GM04503 (cell line): ENCODE results near the gene HRH1.
A peak's percentile ranks its signal among the peaks of the same experiment; 100 is the strongest.
"Not testable (repeated sequence)": the region's sequence is repeated elsewhere in the genome, so short reads cannot be mapped to it uniquely, and the experiment has no call there.

Source experiments
- DNase-seq: peaks from one replicate; pipeline ENCODE4 v3.0.0-alpha.2; 2012; ENCODE audit warnings: low read depth

The HRH1 gene

DNA sequence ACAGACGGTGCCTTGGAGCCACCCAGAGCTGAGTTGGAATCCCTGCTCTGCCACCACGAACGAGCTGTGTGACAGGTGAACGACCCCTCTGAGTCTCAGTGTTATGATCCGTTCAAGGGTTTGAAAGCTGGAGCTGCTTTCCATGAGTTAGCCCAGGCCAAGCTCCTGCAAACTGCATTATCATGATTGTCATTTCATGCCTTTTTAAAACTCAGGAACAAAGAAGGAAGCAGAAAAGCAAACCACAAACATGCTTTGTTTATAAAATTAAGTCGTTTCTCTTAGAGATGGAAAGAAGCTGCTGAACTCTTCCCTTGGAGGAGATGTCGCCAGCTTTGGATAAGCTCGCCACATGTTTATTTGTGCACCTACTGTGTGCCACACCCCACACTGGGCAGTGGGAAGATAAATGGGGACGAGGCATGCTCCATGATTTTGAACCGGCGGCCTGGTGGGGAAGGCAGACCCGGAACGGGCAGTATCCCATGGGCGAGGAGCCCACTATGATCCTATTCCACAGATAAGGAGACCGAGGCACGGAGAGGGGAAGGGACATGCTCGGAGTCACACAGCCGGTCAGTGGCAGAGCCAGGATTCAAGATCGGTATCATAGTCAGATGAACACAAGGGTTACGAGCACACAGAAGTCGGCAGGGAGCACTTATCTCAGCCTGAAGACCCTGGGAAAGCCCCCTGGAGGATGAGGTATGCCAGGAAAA is 15.9 kb downstream of the HRH1 start:
- DNase-seq = no peak

DNA sequence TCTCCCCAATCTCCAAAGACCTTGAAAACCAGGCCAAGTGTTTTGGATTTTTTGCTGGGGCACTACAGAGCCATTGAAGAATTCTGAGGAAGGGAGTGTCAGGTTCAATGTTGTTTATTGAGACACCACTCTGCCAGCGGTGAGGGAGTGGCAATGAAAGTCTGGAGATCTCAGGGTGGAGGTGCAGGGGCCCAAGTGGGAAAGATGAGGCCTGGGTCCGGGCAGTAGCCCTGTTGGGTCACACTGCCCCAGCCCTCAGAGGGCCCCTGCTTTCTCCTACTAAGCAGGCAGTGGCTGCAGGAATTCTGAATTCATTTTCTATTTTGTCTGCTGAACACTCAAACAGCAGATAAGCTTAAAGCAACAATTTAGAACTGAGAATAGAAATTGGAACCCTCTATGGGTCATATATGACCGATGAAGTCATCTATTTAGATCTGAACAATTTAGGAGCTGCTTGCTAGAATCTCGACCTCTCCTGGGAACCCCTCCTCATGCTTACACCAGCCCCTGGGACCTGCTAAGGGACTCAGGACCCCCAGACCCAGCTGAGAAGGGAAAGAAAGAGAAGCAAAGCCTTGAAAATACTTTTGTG is 17.9 kb downstream of the HRH1 start:
- no peak for DNase-seq

DNA sequence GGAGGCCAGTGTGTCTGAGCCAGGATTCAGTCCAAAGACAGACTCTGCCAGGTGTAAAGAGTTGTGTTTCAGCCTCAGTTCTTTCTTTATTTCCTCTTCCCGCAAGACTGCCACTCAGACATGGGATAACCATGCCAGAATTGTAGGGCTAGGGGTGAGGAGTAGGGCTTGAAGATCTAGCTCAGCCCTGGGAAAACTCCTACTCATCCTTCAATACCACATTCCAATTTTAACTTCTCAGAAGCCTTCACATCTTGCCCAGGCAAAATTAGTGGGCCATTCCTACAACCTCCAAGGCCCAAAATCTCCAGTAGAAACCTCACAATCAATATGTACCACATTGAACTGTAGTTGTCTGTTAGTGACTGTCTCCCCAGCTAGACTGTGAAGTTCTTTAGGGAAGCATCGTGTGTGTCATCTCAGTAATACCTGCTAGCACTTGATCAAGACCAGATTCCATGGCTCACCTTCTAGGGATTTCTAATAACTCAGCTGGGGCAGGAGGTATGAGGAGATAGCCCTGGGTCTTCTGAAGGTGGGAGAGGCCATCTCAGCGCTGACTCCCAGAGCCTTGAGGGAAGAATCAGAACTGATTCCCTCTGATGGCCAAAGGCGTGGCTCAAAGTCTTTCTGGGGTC is 19.7 kb downstream of the HRH1 start:
- no peak for DNase-seq

DNA sequence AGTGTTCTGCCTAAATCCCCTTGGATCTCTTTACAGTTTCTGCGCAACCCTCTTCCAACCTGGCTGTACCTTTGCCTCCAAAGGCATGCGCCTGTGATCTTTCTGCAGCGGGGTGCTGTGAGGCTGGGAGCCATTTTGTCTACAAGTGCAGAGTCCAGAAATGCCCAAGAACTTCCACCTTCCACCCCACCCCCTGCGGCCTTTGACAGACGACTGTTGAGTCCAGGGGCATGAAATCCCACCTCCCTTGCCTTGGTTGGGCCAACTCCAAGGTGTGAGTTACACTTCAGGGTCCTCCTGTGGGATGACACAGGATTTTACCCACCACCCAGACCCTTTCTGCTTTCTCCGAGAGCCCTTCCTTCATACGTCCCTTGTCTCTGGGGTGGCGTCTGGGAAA is 24.1 kb downstream of the HRH1 start:
- no peak for DNase-seq

DNA sequence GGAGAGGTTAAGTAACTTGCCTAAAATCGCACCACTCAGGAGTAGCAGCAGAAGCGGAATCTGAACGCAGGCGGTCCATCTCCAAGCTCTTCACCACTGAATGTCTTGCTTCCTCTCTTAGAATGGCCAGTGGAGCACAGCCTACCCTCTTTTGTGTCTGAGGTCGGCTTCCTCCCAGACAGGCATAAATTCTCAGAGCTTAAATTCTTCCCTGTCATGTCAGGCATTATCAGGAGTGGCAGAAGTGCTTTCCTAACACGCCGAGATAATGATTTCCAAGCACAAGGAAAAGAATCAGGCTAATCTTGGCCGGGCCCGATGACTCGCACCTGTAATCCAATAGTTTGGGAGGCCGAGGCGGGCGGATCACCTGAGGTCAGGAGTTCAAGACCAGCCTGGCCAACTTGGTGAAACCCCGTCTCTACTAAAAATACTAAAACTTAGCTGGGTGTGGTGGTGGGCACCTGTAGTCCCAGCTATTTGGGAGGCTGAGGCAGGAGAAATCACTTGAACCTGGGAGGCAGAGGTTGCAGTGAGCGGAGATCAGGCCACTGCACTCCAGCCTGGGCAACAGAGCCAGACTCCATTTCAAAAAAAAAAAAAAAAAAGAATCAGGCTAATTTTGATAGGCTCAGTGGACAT is 30.2 kb downstream of the HRH1 start:
- not testable (repeated sequence) for DNase-seq

DNA sequence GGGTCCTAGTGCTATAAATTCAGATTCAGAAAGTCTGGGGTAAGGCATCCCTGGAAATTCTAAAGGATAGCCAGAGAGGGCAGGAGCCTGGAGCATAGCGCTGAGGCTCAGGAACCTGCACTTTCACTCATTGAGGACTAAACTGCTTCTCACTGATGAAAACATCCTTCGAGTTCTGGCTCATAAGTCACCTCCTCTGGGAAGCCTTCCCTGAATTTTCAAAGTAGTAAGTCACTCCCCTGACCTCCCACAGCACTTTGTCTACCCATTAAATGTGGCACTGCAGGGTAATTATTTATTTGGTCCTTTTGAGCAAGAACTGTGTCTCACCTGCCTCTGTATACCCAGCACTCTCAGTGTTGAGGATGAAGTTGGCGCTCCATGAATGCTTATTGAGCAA is 30.9 kb downstream of the HRH1 start:
- no peak for DNase-seq

DNA sequence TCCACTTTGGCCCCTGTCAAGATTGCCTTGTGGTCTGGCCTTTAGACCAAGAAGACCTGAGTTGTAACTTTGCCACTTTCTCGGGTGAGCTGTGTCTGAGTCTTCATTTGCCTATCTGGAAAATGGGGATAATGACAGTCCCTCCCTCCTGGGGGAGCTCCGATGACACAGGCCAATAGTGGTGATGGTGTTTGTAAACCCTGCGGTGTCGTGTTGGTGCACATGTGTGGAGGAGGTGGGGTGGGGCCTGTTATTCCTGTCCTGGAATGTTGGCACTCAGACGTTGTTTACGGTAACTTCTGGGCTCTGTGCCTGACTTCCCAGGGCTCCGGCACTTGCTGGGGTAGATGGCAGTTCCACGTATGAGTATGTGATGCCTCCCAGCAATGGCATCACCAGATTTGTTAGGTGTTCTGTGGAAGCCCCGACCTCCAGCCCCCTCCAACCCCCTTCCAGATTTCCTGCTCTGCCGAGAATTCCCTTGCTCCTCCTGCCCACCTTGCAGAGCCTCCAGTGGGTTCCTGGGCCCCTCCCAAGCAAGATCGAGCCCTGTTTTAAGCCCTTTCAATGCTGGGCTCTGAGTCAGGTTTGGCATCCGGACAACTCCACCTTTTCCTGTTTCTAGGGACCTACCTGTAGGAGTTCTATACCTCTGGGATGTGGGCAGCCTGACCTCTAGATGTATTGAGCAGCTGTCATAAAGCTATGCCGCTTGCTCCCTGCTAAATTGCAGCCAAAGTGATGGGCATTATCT is 31.4 kb downstream of the HRH1 start:
- peak; percentile 91 for DNase-seq

DNA sequence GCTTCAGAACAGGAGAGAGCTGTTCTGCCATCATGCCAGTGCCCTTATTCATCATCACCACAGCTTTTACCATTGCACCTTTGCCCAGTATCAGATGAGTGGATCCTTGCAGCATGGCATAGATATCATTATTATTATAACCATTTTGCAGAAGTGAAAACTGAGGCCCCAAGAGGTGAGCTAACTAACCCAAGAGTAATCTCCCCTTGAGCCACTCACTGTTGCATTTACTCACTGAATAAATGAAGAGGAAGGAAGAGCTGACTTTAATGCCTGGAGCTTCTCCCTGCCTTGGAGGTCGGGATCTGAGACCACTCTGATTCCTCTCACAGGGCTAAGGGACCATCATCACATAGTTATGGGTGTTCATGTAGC is 32.0 kb downstream of the HRH1 start:
- DNase-seq = no peak

DNA sequence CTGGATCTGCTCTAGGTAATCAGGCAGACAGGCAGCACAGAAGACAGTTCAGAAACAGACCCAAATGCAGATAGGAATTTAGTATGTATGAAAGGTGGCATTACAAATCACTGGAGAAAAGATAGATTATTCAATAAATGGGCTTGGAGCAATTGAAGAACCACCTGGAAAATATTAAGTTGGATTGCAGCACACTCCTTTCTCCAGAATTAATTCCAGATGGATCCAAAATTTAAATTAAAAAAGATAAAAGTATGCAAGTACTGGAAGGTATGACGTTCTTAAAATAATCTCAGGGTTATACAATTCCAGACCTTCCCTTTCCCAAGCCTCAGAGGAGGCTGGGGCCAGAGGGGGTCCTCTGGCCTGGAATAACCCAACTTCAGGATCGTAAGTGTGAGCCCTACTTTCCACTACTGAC is 32.5 kb downstream of the HRH1 start:
- no peak for DNase-seq

DNA sequence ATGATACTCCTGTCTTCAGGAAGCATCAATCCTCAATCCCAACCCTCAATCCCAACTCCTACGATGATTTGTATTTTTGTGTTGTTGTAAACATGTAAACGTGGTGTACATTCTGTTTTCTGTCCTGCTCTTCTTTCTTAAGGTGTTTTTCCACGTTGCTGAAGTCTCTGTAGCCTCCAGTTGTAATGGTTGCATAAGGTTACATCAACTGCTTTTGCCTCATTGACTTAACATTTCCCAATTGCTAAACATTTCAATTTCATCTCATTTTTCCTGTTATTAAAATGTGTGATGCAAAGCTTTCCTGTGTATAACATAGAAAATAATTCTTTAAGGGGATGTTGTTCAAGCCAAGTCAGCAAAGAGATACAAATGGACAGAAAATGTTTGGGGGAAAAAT is 33.4 kb downstream of the HRH1 start:
- DNase-seq = no peak

DNA sequence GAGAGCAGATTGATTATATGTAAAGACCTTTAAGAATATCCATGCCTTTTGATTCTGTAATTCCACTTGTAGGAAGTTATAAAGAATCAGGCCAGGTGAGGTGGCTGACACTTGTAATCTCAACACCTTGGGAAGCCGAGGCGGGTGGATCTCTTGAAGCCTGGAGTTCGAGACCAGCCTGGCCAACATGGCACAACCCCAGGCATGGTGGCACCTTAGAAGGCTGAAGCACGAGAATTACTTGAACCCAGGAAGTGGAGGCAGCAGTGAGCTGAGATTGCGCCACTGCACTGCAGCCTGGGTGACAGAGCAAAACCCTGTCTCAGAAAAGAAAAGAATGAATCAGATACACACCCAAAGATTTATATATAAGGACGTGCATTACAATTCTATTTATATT is 33.9 kb downstream of the HRH1 start:
- DNase-seq = no peak

DNA sequence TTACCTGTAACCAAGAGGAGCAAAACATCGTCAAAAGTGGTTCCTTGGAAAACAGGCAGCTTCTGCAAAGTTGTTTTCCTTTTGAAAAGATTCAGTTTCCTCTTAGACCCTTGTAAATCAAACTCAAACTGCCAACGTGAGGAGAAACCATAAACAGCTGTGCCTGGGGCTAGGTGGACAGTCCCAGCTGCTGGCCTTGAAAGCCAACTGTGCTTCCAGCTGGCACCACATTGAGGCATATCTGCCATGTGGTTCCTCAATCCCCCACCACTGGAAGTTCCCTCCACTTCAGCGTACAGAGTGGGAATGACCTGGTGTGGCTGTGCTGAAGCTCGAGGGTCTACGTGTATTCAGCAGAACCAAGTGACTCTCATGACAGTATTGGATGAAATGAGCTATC is 40.9 kb downstream of the HRH1 start:
- no peak for DNase-seq

DNA sequence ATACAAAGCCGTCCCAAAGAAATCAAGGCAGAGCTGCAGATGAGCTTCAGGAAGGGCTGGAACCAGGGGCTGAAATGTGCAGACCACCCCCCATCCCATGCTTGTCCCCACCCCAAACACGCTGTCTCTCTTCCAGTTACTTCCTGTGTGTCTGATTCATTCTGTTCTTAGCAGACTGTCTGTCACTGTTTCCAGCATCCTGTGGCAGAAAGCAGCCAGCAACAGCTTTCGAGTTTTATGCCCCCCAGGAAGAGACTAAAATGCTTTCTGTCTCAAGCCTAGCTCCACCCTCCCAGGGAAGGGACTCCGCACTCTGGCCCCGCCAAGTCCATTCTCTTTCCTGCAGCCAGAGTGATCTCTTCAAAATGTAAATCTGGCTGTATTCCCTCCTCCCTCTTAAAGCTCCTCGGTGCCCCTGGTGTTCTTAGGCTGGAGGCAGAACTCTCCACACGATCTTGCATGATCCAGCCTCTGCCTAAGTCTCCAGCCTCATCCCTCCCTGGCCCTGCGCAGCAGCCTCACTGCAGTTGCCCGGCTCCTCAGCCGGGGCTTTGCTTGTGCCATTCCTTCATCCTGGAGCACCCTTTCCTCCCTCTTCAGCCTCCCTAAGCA is 41.5 kb downstream of the HRH1 start:
- no peak for DNase-seq

DNA sequence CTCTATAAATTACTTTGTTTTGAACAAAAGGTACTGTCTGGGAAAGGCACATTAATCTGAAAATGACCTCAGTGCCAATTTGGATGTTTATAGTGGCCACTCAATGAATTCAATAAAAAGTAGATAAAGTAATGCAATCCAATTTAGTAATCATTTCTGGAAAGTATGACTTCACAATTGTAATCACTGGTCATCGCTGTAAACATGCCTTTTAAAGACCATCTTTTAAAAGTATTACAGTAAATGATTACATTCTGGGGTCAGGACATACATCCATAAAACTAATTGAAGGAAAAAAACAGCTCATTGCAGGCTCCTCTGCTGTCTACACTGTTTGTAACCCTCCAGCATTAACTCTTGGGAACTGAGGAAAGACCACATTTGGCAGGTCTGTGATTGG is 43.2 kb downstream of the HRH1 start:
- DNase-seq = no peak

DNA sequence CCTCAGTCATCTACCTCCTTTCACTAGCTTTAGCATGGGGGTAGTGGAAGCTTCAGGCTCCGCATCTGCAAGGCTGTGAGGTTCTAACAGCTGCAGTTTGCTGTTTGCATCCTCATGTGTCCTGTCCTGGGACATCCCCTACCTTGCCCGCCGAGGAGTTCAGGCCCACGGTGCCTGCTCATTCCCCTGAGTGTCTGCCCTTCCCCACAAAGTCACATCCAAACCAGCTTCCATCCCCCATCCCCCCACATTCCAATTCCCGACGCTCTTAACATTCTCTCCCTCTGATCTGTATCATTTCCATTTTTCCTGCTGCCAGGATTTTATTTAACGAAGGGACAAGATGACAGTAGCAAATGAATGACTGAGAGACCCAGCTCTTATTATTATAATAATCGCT is 43.8 kb downstream of the HRH1 start:
- DNase-seq = no peak

DNA sequence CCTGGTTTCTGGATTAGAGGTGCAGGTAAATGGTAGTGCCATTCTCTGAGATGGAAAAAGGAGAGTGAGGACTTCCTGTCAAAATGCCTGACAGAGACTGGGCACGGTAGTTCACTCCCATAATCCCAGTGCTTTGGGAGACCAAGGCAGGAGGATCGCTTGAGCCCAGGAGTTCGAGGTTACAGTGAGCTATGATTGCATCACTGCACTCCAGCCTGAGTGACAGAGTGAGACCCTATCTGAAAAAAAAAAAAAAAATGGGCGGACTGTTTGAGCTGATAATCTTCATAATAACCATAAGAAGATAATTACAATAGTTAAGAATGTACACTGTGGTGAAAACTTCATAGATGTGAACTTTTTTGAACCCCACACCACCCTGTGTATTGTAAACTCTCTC is 44.2 kb downstream of the HRH1 start:
- DNase-seq = no peak

DNA sequence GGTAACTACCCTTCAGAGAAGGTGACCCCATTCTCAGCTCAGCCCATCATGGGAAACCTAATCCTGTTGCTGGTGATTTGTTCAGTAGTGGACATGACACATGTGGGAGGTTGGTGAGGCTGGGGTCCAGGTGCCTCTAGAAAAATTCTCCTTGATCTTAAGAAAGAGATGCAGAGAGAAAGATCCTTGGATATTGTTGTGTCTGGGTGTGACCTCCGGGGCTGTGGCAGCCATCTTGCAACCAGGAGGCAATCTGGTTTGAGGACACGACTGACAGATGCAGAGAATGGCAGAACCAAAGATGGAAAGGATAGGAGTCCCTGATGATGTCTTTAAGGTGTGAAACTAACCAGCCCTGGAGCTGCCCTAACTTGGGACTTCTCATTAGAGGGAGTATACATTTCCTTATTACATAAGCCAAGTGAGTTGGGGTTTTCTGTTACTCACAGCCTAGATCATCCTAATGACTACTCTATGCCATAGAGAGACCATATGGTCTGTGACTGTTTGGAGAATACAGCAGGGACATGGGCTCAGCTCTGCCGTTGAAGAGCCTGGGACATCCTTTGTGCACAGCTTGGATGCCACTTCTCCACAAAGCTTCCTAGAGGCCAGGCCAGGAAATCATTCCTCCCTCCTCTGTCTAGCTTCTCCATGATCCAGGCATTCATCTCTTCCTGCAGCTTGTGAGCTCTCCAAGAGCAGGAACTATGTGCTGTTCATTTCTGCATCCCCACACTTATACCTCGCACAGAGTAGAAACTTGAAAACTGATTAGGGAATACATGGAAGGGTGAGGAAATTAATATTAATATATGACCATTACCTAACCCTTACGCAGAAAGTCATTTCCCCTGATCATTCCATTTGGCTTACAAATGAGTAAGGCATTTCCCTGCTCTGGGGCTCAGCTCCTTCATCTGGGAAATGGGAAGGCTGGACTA is 45.9 kb downstream of the HRH1 start:
- no peak for DNase-seq

DNA sequence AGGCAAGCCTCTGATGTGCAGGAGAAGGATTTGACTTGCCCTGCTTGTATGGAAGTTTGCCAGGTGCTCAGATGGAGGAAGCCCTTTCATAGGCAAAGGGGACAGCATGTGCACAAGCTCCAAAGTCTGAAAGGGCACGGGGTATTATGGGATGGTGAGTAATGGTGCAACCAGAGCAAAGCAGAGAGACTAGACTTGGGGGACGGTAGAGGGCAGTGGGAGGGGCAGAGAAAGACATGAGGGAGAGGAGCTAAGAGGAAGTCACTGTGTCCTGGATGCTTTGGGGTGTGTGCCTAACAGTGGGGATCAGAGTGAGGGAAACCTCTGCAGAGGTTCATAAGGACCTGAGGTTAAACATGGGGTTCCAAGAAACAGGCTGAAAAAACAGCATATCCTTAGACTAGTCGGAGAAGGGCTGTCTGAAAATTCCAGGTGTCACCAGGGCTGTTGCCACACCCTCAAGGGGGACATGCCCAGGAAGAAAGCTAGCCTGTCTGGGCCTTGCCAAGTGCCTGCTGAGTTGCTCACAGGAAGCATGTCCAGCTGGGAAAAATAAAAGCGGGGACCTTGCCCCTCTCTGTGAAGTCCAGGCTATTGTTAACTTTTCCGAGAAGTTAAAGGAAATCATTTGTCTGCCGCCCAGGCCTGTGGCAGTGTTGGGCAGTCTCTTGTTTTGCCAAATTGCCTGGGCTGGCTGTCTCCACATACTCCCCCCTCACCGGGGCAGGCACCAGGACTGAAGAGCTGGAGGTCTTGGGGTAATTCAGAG is 47.1 kb downstream of the HRH1 start:
- DNase-seq = no peak

DNA sequence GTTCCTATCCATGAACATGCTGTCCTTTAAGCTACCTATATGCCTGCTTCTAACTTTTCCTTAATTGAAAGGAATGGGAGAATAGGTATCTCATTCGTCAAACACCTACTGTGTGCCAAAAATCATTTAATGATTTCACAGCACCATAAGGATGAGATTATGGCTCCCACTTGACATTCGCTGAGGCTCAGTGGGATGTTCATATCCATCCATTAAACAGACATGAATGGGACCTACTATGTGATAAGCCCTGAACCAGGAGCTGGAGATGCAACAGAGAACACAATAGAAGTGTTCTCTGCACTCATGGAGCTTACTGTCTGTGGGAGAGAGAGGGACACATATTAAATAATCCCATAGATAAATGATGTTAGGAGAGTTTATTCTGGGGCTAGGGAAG is 49.7 kb downstream of the HRH1 start:
- DNase-seq = no peak

DNA sequence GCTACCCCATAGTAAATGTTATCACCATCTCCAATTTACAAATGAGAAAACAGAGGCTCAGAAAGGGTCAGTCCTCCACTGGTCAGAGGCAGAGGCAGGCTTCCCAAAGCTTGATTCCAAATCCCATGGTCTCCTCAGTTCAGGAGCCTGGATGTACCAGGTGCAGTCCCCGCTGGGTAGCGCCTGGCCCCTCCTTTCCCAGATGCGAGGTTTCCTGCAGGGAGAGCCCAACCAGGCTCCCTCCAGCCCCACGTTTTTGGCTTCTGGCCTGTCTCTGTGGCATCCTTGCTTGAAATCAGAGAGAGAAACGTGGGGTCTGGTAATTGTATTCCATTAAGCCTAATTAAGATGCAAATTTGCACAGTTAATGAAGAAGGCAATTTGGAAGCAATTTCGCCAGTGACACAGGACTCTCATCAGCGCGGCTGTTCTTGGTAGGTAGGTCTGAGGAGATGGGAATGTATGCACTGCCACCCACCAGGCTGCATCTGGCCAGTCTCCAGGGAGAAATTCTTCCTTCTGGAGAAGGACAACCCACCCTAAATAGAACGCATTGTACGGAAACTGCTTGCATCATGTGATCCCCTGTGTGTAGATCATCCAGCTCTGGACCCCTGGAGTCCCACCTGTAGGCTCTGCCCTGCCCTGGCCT is 50.5 kb downstream of the HRH1 start:
- no peak for DNase-seq
